Renal cortical epithelial cell (primary cell): ENCODE data around the gene IPO13. TPM values are rescaled to one million over a fixed set of nuclear protein-coding genes. Genes with fewer than 3 reads are reported as not detected.

Source experiments
- DNase-seq: peaks from one replicate; pipeline ENCODE4 v3.0.0-alpha.2; 2011; ENCODE audit warnings: low read depth
- total RNA-seq: library from RNA; depleted of rRNA; stranded (reverse); fragments of >200 nt; gene quantifications from 2 replicates; pipeline ENCODE4 v1.2.3, GENCODE V29; 2014

The IPO13 gene
- total RNA-seq, 1 donor from 2014 or later, result 41.1 TPM

GRCh38 chr1:43990271-43991199 lies 43.8 kb downstream of the IPO13 start:
- DNase-seq, result no peak

GRCh38 chr1:43991200-43991475 lies 44.4 kb downstream of the IPO13 start:
- DNase-seq, result no peak

- DNase-seq, result peak; percentile 62
Observed at GRCh38 chr1:43991476-43992231, 44.9 kb downstream of the IPO13 start, which contains the start of gene CCDC24. Gene CCDC24, plus strand, starts transcription at chr1:43991599. Its CDS starts 280 bp downstream, at chr1:43991879.

- DNase-seq, result no peak
Observed at GRCh38 chr1:43992232-43992995, 45.7 kb downstream of the IPO13 start.

GRCh38 chr1:43993206-43993914 lies 46.6 kb downstream of the IPO13 start:
- no peak for DNase-seq

GRCh38 chr1:43994071-43994470 lies 47.3 kb downstream of the IPO13 start:
- no peak for DNase-seq

- DNase-seq, result no peak
Observed at GRCh38 chr1:43994794-43995790, 48.3 kb downstream of the IPO13 start.

GRCh38 chr1:43995984-43996732 lies 49.4 kb downstream of the IPO13 start:
- no peak for DNase-seq

GRCh38 chr1:43996733-43997115 lies 50.0 kb downstream of the IPO13 start:
- DNase-seq, result no peak

- no peak for DNase-seq
Observed at GRCh38 chr1:43997295-43997999, 50.7 kb downstream of the IPO13 start.

- DNase-seq, result no peak
Observed at GRCh38 chr1:43998000-43998378, 51.2 kb downstream of the IPO13 start.

GRCh38 chr1:43999455-43999854 lies 52.7 kb downstream of the IPO13 start:
- DNase-seq, result no peak

- DNase-seq, result peak; percentile 23
Observed at GRCh38 chr1:44000122-44000665, 53.4 kb downstream of the IPO13 start.

- DNase-seq, result no peak
Observed at GRCh38 chr1:44002165-44002564, 55.4 kb downstream of the IPO13 start.

- no peak for DNase-seq
Observed at GRCh38 chr1:44002606-44003157, 55.9 kb downstream of the IPO13 start.

GRCh38 chr1:44008259-44008658 lies 61.5 kb downstream of the IPO13 start:
- DNase-seq, result no peak

GRCh38 chr1:44010935-44011471 lies 64.3 kb downstream of the IPO13 start:
- DNase-seq, result no peak

GRCh38 chr1:44012404-44012803 lies 65.7 kb downstream of the IPO13 start:
- DNase-seq, result no peak
